Measurements from ENCODE around the gene LAP3. TPM values are rescaled to one million over a fixed set of nuclear protein-coding genes. Genes with fewer than 3 reads are reported as not detected.
A peak's percentile ranks its signal among the peaks of the same experiment; 100 is the strongest.

The LAP3 gene
- total and polyA plus RNA-seq, 8 donors = 10.4 to 30.0 (median 17.8) TPM

- Histone ChIP-seq H3K4me1 (no peaks in the 10 kb centered on the region), H3K27ac (no peak overlapping the region), H3K27me3 (no peaks in the 10 kb centered on the region), H3K36me3 (peaks cover 0 to 17% (median 3%) of the 10 kb centered on the region in 3 donors), H3K4me3 (no peak overlapping the region), H3K9me3 (no peaks in the 10 kb centered on the region)
- intact Hi-C loops (cut with DNase I) = loop anchor here in 1 of 3 donors (5.0 kb wide), 1 partner anchor 89 kb away; no protein-coding TSS in a partner anchor
- FAIRE-seq (no peak), DNase-seq (no peak), ATAC-seq (peak; percentile 27 to 39 (median 34))
- no peak for TF ChIP-seq CTCF (IDR thresholded peaks at IDR 0.05)
- WGBS, 2 donors = 86 to 93% methylated on average over 17 of the region's 17 CpGs
Observed at GRCh38 chr4:17636341-17636695, 59.3 kb downstream of the LAP3 start.

- peak; percentile 76 to 95 (median 91) for ATAC-seq
- WGBS, 2 donors = 51 to 57% methylated on average over 32 of the region's 32 CpGs
- Histone ChIP-seq H3K36me3 (peaks cover 0 to 12% (median 3%) of the 10 kb centered on the region in 3 donors), H3K27ac (no peak overlapping the region), H3K27me3 (no peaks in the 10 kb centered on the region), H3K4me1 (no peaks in the 10 kb centered on the region), H3K9me3 (no peaks in the 10 kb centered on the region), H3K4me3 (no peak overlapping the region)
- intact Hi-C loops (cut with DNase I) = loop anchor here in 1 of 3 donors (5.0 kb wide), 1 partner anchor 90 kb away; no protein-coding TSS in a partner anchor
- no peak for FAIRE-seq
- peak; percentile 73 to 88 (median 82) for TF ChIP-seq CTCF (IDR thresholded peaks at IDR 0.05)
- DNase-seq = peak; percentile 40 to 91 (median 75)
Observed at GRCh38 chr4:17636696-17637622, 60.0 kb downstream of the LAP3 start.

GRCh38 chr4:17639136-17639535 lies 62.1 kb downstream of the LAP3 start:
- no peak overlapping the region for H3K27ac ChIP-seq
- WGBS, 2 donors = 74 to 83% methylated on average over 7 of the region's 7 CpGs
- no peak for TF ChIP-seq CTCF (IDR thresholded peaks at IDR 0.05)
- no peak for ATAC-seq
- no peak overlapping the region for H3K4me3 ChIP-seq
- intact Hi-C loops (cut with DNase I) = loop anchor here in 1 of 3 donors (5.0 kb wide), 1 partner anchor 92 kb away; no protein-coding TSS in a partner anchor
- no peak for FAIRE-seq
- H3K9me3 ChIP-seq = no peaks in the 10 kb centered on the region
- DNase-seq = no peak
- H3K27me3 ChIP-seq = no peaks in the 10 kb centered on the region
- H3K4me1 ChIP-seq = no peaks in the 10 kb centered on the region
- no peaks in the 10 kb centered on the region for H3K36me3 ChIP-seq

GRCh38 chr4:17642398-17642783 lies 65.4 kb downstream of the LAP3 start:
- Histone ChIP-seq H3K27me3 (no peaks in the 10 kb centered on the region), H3K36me3 (no peaks in the 10 kb centered on the region), H3K4me1 (no peaks in the 10 kb centered on the region), H3K4me3 (no peak overlapping the region), H3K9me3 (no peaks in the 10 kb centered on the region), H3K27ac (no peak overlapping the region)
- intact Hi-C loops (cut with DNase I) = loop anchor here in 1 of 3 donors (5.0 kb wide), 1 partner anchor 95 kb away; no protein-coding TSS in a partner anchor
- no peak for DNase-seq
- FAIRE-seq = no peak
- 83 to 93% methylated on average over 1 of the region's 1 CpG for WGBS, 2 donors
- ATAC-seq = no peak
- TF ChIP-seq CTCF (IDR thresholded peaks at IDR 0.05) = no peak

GRCh38 chr4:17646693-17647092 lies 69.7 kb downstream of the LAP3 start:
- Histone ChIP-seq H3K4me3 (no peak overlapping the region), H3K36me3 (no peaks in the 10 kb centered on the region), H3K4me1 (no peaks in the 10 kb centered on the region), H3K27me3 (no peaks in the 10 kb centered on the region), H3K27ac (no peak overlapping the region), H3K9me3 (no peaks in the 10 kb centered on the region)
- intact Hi-C loops (cut with DNase I) = no loop called here
- ATAC-seq = no peak
- FAIRE-seq = no peak
- TF ChIP-seq CTCF (IDR thresholded peaks at IDR 0.05) = no peak
- DNase-seq = no peak
- WGBS, 2 donors = 56 to 65% methylated on average over 3 of the region's 3 CpGs
